Breast epithelium (tissue), 3 donors: ENCODE results near the gene NEK6.

Experiments used
- POLR2AphosphoS5 ChIP-seq, 3 donors: sonication (generic); formaldehyde crosslinking; IDR thresholded peaks; one replicate each; pipeline ENCODE4 v1.6.1; 2017; ENCODE audit warnings: antibody characterized with exemption in 3 of 3
- TF ChIP-seq, protein P1 (sequence below), 3 donors: fragments of 450-650 bp; IDR thresholded peaks; one replicate each; pipeline ENCODE4 v1.5.1; 2016 to 2017; ENCODE audit warnings: antibody characterized with exemption in 3 of 3, mild to moderate bottlenecking in 3 of 3, moderate library complexity in 3 of 3

DNA sequence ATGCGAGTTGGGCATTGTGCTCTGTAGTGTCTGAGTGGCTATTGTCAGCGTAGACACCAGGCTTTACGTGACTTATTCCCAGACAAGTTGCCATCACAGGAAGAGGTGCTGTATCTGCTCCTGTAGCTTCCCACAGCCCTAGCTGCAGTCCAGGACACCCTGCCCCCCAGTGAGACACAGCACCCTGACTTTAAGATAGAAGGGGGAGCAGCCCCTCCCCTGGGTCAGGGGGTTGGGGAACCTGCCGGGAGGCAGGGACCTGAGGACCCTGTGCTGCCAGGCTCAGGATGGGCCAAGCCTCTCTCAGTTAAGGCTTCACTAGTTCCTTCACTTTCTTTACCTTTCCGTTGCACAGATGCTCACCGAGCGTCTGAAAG is 75.4 kb downstream of the NEK6 start:
- TF ChIP-seq POLR2AphosphoS5 (IDR thresholded peaks at IDR 0.05), result no peak
- TF ChIP-seq, protein P1, sequence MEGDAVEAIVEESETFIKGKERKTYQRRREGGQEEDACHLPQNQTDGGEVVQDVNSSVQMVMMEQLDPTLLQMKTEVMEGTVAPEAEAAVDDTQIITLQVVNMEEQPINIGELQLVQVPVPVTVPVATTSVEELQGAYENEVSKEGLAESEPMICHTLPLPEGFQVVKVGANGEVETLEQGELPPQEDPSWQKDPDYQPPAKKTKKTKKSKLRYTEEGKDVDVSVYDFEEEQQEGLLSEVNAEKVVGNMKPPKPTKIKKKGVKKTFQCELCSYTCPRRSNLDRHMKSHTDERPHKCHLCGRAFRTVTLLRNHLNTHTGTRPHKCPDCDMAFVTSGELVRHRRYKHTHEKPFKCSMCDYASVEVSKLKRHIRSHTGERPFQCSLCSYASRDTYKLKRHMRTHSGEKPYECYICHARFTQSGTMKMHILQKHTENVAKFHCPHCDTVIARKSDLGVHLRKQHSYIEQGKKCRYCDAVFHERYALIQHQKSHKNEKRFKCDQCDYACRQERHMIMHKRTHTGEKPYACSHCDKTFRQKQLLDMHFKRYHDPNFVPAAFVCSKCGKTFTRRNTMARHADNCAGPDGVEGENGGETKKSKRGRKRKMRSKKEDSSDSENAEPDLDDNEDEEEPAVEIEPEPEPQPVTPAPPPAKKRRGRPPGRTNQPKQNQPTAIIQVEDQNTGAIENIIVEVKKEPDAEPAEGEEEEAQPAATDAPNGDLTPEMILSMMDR (IDR thresholded peaks at IDR 0.05), result no peak
